ENCODE data around the gene ELL2.
A peak's percentile ranks its signal among the peaks of the same experiment; 100 is the strongest.

ELL2 gene

GRCh38 chr5:95983509-95983908 lies 21.9 kb upstream of the ELL2 start:
- DNase-seq (ENCODE audit: low read depth in 1 of 2, low spot score in 1 of 2) = no peak

- no peak for DNase-seq (ENCODE audit: low read depth in 1 of 2, low spot score in 1 of 2)
Observed at GRCh38 chr5:95983080-95983479, 21.4 kb upstream of the ELL2 start.

GRCh38 chr5:95976606-95977005 lies 15.0 kb upstream of the ELL2 start:
- DNase-seq (ENCODE audit: low read depth in 1 of 2, low spot score in 1 of 2) = no peak

- no peak for DNase-seq (ENCODE audit: low read depth in 1 of 2, low spot score in 1 of 2)
Observed at GRCh38 chr5:95975703-95976102, 14.1 kb upstream of the ELL2 start.

- DNase-seq (ENCODE audit: low read depth in 1 of 2, low spot score in 1 of 2) = no peak
Observed at GRCh38 chr5:95973793-95974325, 12.2 kb upstream of the ELL2 start.

- no peak for DNase-seq (ENCODE audit: low read depth in 1 of 2, low spot score in 1 of 2)
Observed at GRCh38 chr5:95972196-95972595, 10.5 kb upstream of the ELL2 start.

GRCh38 chr5:95970359-95970704 lies 8.7 kb upstream of the ELL2 start:
- no peak for DNase-seq (ENCODE audit: low read depth in 1 of 2, low spot score in 1 of 2)

- DNase-seq (ENCODE audit: low read depth in 1 of 2, low spot score in 1 of 2) = no peak
Observed at GRCh38 chr5:95969651-95970358, 8.2 kb upstream of the ELL2 start.

GRCh38 chr5:95969055-95969454 lies 7.4 kb upstream of the ELL2 start:
- no peak for DNase-seq (ENCODE audit: low read depth in 1 of 2, low spot score in 1 of 2)

GRCh38 chr5:95967236-95967635 lies 5.6 kb upstream of the ELL2 start:
- no peak for DNase-seq (ENCODE audit: low read depth in 1 of 2, low spot score in 1 of 2)

- DNase-seq (ENCODE audit: low read depth in 1 of 2, low spot score in 1 of 2) = no peak
Observed at GRCh38 chr5:95966005-95966404, 4.4 kb upstream of the ELL2 start.

GRCh38 chr5:95963650-95964410 lies 2.2 kb upstream of the ELL2 start:
- DNase-seq (ENCODE audit: low read depth in 1 of 2, low spot score in 1 of 2) = no peak

GRCh38 chr5:95962785-95963184 lies 1.1 kb upstream of the ELL2 start:
- DNase-seq (ENCODE audit: low read depth in 1 of 2, low spot score in 1 of 2) = no peak

- DNase-seq (ENCODE audit: low read depth in 1 of 2, low spot score in 1 of 2) = no peak
Observed at GRCh38 chr5:95962475-95962773, 773 bp upstream of the ELL2 start.

GRCh38 chr5:95960667-95961616 lies 709 bp downstream of the ELL2 start:
- peak; percentile 55 to 73 for DNase-seq (ENCODE audit: low read depth in 1 of 2, low spot score in 1 of 2)

GRCh38 chr5:95959888-95960666 lies 1.6 kb downstream of the ELL2 start:
- no peak for DNase-seq (ENCODE audit: low read depth in 1 of 2, low spot score in 1 of 2)

GRCh38 chr5:95959051-95959887 lies 2.4 kb downstream of the ELL2 start:
- no peak for DNase-seq (ENCODE audit: low read depth in 1 of 2, low spot score in 1 of 2)

GRCh38 chr5:95958310-95959014 lies 3.2 kb downstream of the ELL2 start:
- DNase-seq (ENCODE audit: low read depth in 1 of 2, low spot score in 1 of 2) = no peak

GRCh38 chr5:95957561-95958203 lies 4.0 kb downstream of the ELL2 start:
- no peak for DNase-seq (ENCODE audit: low read depth in 1 of 2, low spot score in 1 of 2)
